K562 (cell line): Measurements from ENCODE around the gene SEC14L1. TPM values are rescaled to one million over a fixed set of nuclear protein-coding genes. Genes with fewer than 3 reads are reported as not detected.

ENCODE experiments used
- ATAC-seq: fragments of 200-7000 bp; cut with Tn5 transposase; 3 replicates; pipeline ENCODE4 v1.9.1; 2020; ENCODE audit warnings: moderate library complexity
- BruUV-seq: library from RNA; stranded (reverse); fragments of 400-500 nt; replicated peaks from 2 replicates; lab custom pipeline; 2021; lab: Mats Ljungman, UMichigan
- CTCF ChIA-PET: fragments of 300-600 bp; formaldehyde crosslinking; extraction: SDS; loops from one replicate; lab custom pipeline; 2021; ENCODE audit warnings: low intra/inter-chr PET ratio; lab: Yijun Ruan, JAX
- POLR2A ChIA-PET: fragments of 300-600, 350-650 bp; sonication (Branson Sonifier 250); formaldehyde crosslinking; extraction: SDS; loops from one replicate; lab custom pipeline; 2021; ENCODE audit warnings: antibody characterized with exemption, inconsistent platforms; lab: Yijun Ruan, JAX
- DNase-seq, 4 experiments: peaks; one replicate each; pipeline versions ENCODE4 v3.0.0 to v3.0.0-alpha.2; 2011 to 2018; ENCODE audit warnings: low spot score in 3 of 4, mixed read lengths in 3 of 4; ENCODE audit errors: extremely low read depth in 1 of 4
- FAIRE-seq: peaks from 2 replicates; lab custom pipeline; 2011; peaks lifted over from hg19 to GRCh38; lab: Jason Lieb, UNC
- H2AFZ ChIP-seq: 2 replicates; pipeline ENCODE4 v1.6.0; 2011; ENCODE audit warnings: low read depth, low read length, control low read depth, inconsistent platforms
- H3K27ac ChIP-seq: fragments of 200-600 bp; 3 replicates; pipeline ENCODE4 v1.8.0; 2011; ENCODE audit warnings: low read depth, mild to moderate bottlenecking, control low read depth, inconsistent platforms, low read length, moderate library complexity, mixed read lengths; ENCODE audit errors: extremely low read depth
- H3K27me3 ChIP-seq, 2 experiments: fragments of 300-600 bp in 1 of 2; 2 replicates in 1 of 2; 3 replicates in 1 of 2; pipeline versions ENCODE4 v1.6.0 to v1.8.0; 2011; ENCODE audit warnings: inconsistent platforms in 2 of 2, low read length in 2 of 2, mild to moderate bottlenecking in 1 of 2, mixed read lengths in 1 of 2, moderate library complexity in 1 of 2; ENCODE audit not compliant: control insufficient read depth in 2 of 2, insufficient read depth in 2 of 2
- H3K36me3 ChIP-seq: fragments of 300-600 bp; 3 replicates; pipeline ENCODE4 v1.8.0; 2011; ENCODE audit warnings: mild to moderate bottlenecking, low read length, inconsistent platforms; ENCODE audit not compliant: control insufficient read depth, insufficient read depth
- H3K4me1 ChIP-seq, 2 experiments: fragments of 200-600 bp in 1 of 2; replicated peaks in 1 of 2; 2 replicates in 1 of 2; 3 replicates in 1 of 2; pipeline versions ENCODE4 v1.5.1 to v1.8.0; 2011; ENCODE audit warnings: inconsistent platforms in 2 of 2, low read length in 2 of 2, mild to moderate bottlenecking in 1 of 2, mixed read lengths in 1 of 2, moderate library complexity in 1 of 2; ENCODE audit not compliant: control insufficient read depth in 2 of 2, insufficient read depth in 2 of 2
- H3K4me2 ChIP-seq: 2 replicates; pipeline ENCODE4 v1.6.1; 2011; ENCODE audit warnings: low read length, control low read depth, inconsistent platforms, mixed read lengths; ENCODE audit not compliant: insufficient read depth
- H3K4me3 ChIP-seq: fragments of 200-600 bp; sonication (generic), shearing (Covaris generic); 2 replicates; pipeline ENCODE4 v1.5.1; 2016; ENCODE audit warnings: control low read depth, inconsistent platforms
- H3K79me2 ChIP-seq: fragments of 200-600 bp; 3 replicates; pipeline ENCODE4 v1.8.0; 2011; ENCODE audit warnings: low read length, inconsistent platforms; ENCODE audit not compliant: control insufficient read depth, insufficient read depth
- H3K9ac ChIP-seq, 2 experiments: 2 replicates each; pipeline versions ENCODE4 v1.6.0 to v1.6.1; 2011; ENCODE audit warnings: low read depth in 2 of 2, low read length in 2 of 2, control low read depth in 1 of 2, inconsistent platforms in 1 of 2, mild to moderate bottlenecking in 1 of 2, mixed read lengths in 1 of 2; ENCODE audit not compliant: insufficient read depth in 1 of 2
- H3K9me1 ChIP-seq: one replicate; pipeline ENCODE4 v1.6.0; 2011; ENCODE audit warnings: inconsistent platforms, mild to moderate bottlenecking, low read length, moderate library complexity; ENCODE audit not compliant: control insufficient read depth, insufficient read depth
- H3K9me3 ChIP-seq: replicated peaks from 2 replicates; pipeline ENCODE4 v1.5.1; 2011; ENCODE audit warnings: low read depth, low read length, inconsistent platforms; ENCODE audit not compliant: control insufficient read depth, insufficient read depth
- H4K20me1 ChIP-seq: replicated peaks from 2 replicates; pipeline ENCODE4 v1.6.1; 2011; ENCODE audit warnings: low read length, inconsistent platforms, mixed read lengths; ENCODE audit not compliant: control insufficient read depth, insufficient read depth
- ATF4 ChIP-seq: fragments of 450-650 bp; formaldehyde crosslinking; IDR thresholded peaks from 2 replicates; pipeline ENCODE4 v1.4.0; 2022; ENCODE audit warnings: mild to moderate bottlenecking, moderate library complexity
- KLF16 ChIP-seq: IDR thresholded peaks from 2 replicates; pipeline ENCODE4 v1.6.1; 2016; ENCODE audit warnings: antibody characterized with exemption
- PPARD ChIP-seq: fragments of 250-450 bp; sonication (Bioruptor Pico); IDR thresholded peaks from 2 replicates; pipeline ENCODE4 v1.8.0; 2022; ENCODE audit warnings: inconsistent platforms, mild to moderate bottlenecking, moderate library complexity
- TFAM ChIP-seq: fragments of 250-450 bp; sonication (Bioruptor Pico); conservative IDR thresholded peaks from 2 replicates; pipeline ENCODE4 v1.5.0; 2021; ENCODE audit warnings: mild to moderate bottlenecking, moderate library complexity
- ZNF121 ChIP-seq: sonication (generic); formaldehyde crosslinking; conservative IDR thresholded peaks from 2 replicates; pipeline ENCODE4 v1.8.0; 2022; ENCODE audit warnings: missing genetic modification reagents
- ZNF75A ChIP-seq: fragments of 450-650 bp; formaldehyde crosslinking; IDR thresholded peaks from 2 replicates; pipeline ENCODE4 v1.4.0; 2020; ENCODE audit warnings: mild to moderate bottlenecking
- WGBS: fragments of 100-300 bp; shearing (Covaris generic); methylation state at CpG from one replicate; pipeline ENCODE4 v1.1.6; 2016; ENCODE audit warnings: low coverage, mixed read lengths; ENCODE audit not compliant: insufficient coverage; ENCODE audit errors: missing lambda C conversion rate; 5-methylcytosine and 5-hydroxymethylcytosine counted together
- in situ Hi-C: fragments of 300-500 bp; cut with MboI; formaldehyde crosslinking; loops from 4 replicates; pipeline ENCODE4 v1.15.0; 2018; ENCODE audit warnings: inconsistent platforms, mixed read lengths
- intact Hi-C: fragments of 100-400 bp; cut with micrococcal nuclease; formaldehyde crosslinking; loops from 2 replicates; pipeline ENCODE4 v1.14.2; 2022
- polyA plus RNA-seq, 8 experiments: library from polyadenylated mRNA; depleted of rRNA in 4 of 8; stranded (reverse) in 5 of 8; unstranded in 3 of 8; fragments of >200 nt; fragmentation: Nextera tagmentation in 2 of 8; fragmentation: Illumina TruSeq in 1 of 8; extraction: Ambion mirVana in 2 of 8; extraction: Trizol in 1 of 8; gene quantifications; 2 replicates each; pipeline versions ENCODE4 v1.2.1 to v1.2.3, GENCODE V29; 2011 to 2014; ENCODE audit warnings: inconsistent platforms in 1 of 8, missing spikeins in 1 of 8
- total RNA-seq, 7 experiments: library from RNA; depleted of rRNA in 6 of 7; stranded (reverse); fragments of >200 nt in 6 of 7; fragmentation: Illumina TruSeq in 2 of 7; extraction: Trizol in 2 of 7; gene quantifications; 2 replicates each; pipeline versions ENCODE4 v1.2.1 to v1.2.3, GENCODE V29; 2011 to 2021; ENCODE audit warnings: low replicate concordance in 1 of 7
- TF ChIP-seq, protein P1 (sequence below): fragments of 250-450 bp; sonication (Bioruptor Pico); IDR thresholded peaks from 2 replicates; pipeline ENCODE4 v1.5.0; 2021
- TF ChIP-seq, protein P2 (sequence below), 2 experiments: fragments of 450-650 bp; IDR thresholded peaks; 2 replicates each; pipeline ENCODE4 v1.6.1; 2018; ENCODE audit warnings: mild to moderate bottlenecking in 2 of 2, low read depth in 1 of 2; ENCODE audit not compliant: partially characterized antibody in 2 of 2

Gene SEC14L1
- total and polyA plus RNA-seq, 9 of the 15 experiments (the other 6 are each of a cell fraction or from before 2014, with no cell fraction given): 3.1 to 39.7 (median 15.2) TPM

GRCh38 chr17:77230436-77230830 is 89.7 kb downstream of the SEC14L1 start:
- Histone ChIP-seq H3K79me2 (no peaks in the 10 kb centered on the region), H3K9me3 (peaks cover 10% of the 10 kb centered on the region), H2AFZ (no peak overlapping the region), H3K4me2 (no peak overlapping the region), H4K20me1 (no peaks in the 10 kb centered on the region), H3K27me3 (no peaks in the 10 kb centered on the region), H3K36me3 (no peaks in the 10 kb centered on the region), H3K27ac (no peak overlapping the region), H3K9me1 (no peaks in the 10 kb centered on the region), H3K4me3 (no peak overlapping the region), H3K9ac (no peak overlapping the region), H3K4me1 (peaks cover 3 to 23% of the 10 kb centered on the region in 2 experiments; a peak in 4 of 5 replicates)
- ChIA-PET POLR2A (no interaction called here), CTCF (no interaction called here)
- in situ Hi-C loops: no loop called here
- no TSS peak for BruUV-seq
- 20% methylated on average over 6 of the region's 6 CpGs for WGBS
- DNase-seq (no peak), FAIRE-seq (no peak), ATAC-seq (no peak)
- intact Hi-C loops: no loop called here
- TF ChIP-seq ZNF75A (CRISPR knock-in tag): no peak
- TF ChIP-seq TFAM (CRISPR knock-in tag): no peak
- no peak for TF ChIP-seq PPARD
- TF ChIP-seq ZNF121: no peak
- TF ChIP-seq, protein P1, sequence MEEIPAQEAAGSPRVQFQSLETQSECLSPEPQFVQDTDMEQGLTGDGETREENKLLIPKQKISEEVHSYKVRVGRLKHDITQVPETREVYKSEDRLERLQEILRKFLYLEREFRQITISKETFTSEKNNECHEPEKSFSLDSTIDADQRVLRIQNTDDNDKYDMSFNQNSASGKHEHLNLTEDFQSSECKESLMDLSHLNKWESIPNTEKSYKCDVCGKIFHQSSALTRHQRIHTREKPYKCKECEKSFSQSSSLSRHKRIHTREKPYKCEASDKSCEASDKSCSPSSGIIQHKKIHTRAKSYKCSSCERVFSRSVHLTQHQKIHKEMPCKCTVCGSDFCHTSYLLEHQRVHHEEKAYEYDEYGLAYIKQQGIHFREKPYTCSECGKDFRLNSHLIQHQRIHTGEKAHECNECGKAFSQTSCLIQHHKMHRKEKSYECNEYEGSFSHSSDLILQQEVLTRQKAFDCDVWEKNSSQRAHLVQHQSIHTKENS: no peak
- TF ChIP-seq ATF4 (CRISPR knock-in tag): no peak
- TF ChIP-seq, protein P2, sequence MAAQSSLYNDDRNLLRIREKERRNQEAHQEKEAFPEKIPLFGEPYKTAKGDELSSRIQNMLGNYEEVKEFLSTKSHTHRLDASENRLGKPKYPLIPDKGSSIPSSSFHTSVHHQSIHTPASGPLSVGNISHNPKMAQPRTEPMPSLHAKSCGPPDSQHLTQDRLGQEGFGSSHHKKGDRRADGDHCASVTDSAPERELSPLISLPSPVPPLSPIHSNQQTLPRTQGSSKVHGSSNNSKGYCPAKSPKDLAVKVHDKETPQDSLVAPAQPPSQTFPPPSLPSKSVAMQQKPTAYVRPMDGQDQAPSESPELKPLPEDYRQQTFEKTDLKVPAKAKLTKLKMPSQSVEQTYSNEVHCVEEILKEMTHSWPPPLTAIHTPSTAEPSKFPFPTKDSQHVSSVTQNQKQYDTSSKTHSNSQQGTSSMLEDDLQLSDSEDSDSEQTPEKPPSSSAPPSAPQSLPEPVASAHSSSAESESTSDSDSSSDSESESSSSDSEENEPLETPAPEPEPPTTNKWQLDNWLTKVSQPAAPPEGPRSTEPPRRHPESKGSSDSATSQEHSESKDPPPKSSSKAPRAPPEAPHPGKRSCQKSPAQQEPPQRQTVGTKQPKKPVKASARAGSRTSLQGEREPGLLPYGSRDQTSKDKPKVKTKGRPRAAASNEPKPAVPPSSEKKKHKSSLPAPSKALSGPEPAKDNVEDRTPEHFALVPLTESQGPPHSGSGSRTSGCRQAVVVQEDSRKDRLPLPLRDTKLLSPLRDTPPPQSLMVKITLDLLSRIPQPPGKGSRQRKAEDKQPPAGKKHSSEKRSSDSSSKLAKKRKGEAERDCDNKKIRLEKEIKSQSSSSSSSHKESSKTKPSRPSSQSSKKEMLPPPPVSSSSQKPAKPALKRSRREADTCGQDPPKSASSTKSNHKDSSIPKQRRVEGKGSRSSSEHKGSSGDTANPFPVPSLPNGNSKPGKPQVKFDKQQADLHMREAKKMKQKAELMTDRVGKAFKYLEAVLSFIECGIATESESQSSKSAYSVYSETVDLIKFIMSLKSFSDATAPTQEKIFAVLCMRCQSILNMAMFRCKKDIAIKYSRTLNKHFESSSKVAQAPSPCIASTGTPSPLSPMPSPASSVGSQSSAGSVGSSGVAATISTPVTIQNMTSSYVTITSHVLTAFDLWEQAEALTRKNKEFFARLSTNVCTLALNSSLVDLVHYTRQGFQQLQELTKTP (IDR thresholded peaks at IDR 0.05; ENCODE audit: low read depth in 1 of 2, partially characterized antibody in 2 of 2): no peak
- no peak for TF ChIP-seq KLF16
